GM18907 (cell line): ENCODE results near the gene NBEA.

Source experiments
- ATAC-seq: cut with Tn5 transposase; IDR thresholded peaks from one replicate; pipeline ENCODE4 v1.9.1; 2021; ENCODE audit warnings: mild to moderate bottlenecking, moderate library complexity; ENCODE audit not compliant: unreplicated experiment

Gene NBEA

GRCh38 chr13:35554972-35555623 lies 613.0 kb downstream of the NBEA start:
- ATAC-seq: no peak

GRCh38 chr13:35557475-35557874 lies 615.4 kb downstream of the NBEA start:
- peak; percentile 63 for ATAC-seq

- no peak for ATAC-seq
Observed at GRCh38 chr13:35561540-35561939, 619.5 kb downstream of the NBEA start.

- ATAC-seq: no peak
Observed at GRCh38 chr13:35565273-35565672, 623.2 kb downstream of the NBEA start.

GRCh38 chr13:35566340-35566739 lies 624.3 kb downstream of the NBEA start:
- ATAC-seq: peak; percentile 81

GRCh38 chr13:35567406-35567980 lies 625.4 kb downstream of the NBEA start:
- no peak for ATAC-seq

- ATAC-seq: no peak
Observed at GRCh38 chr13:35573639-35574038, 631.6 kb downstream of the NBEA start.

- no peak for ATAC-seq
Observed at GRCh38 chr13:35592457-35592856, 650.4 kb downstream of the NBEA start.

GRCh38 chr13:35593651-35594050 lies 651.6 kb downstream of the NBEA start:
- no peak for ATAC-seq

- no peak for ATAC-seq
Observed at GRCh38 chr13:35594096-35594495, 652.0 kb downstream of the NBEA start.

- ATAC-seq: no peak
Observed at GRCh38 chr13:35595181-35595580, 653.1 kb downstream of the NBEA start.

- no peak for ATAC-seq
Observed at GRCh38 chr13:35596321-35597030, 654.4 kb downstream of the NBEA start.

GRCh38 chr13:35597451-35597850 lies 655.4 kb downstream of the NBEA start:
- no peak for ATAC-seq

GRCh38 chr13:35598233-35598632 lies 656.2 kb downstream of the NBEA start:
- no peak for ATAC-seq

- ATAC-seq: no peak
Observed at GRCh38 chr13:35598790-35599369, 656.8 kb downstream of the NBEA start.

GRCh38 chr13:35599384-35599783 lies 657.3 kb downstream of the NBEA start:
- ATAC-seq: no peak

- ATAC-seq: no peak
Observed at GRCh38 chr13:35600137-35600536, 658.1 kb downstream of the NBEA start.

GRCh38 chr13:35603593-35604285 lies 661.7 kb downstream of the NBEA start:
- ATAC-seq: no peak

- no peak for ATAC-seq
Observed at GRCh38 chr13:35614666-35615065, 672.6 kb downstream of the NBEA start.

- ATAC-seq: no peak
Observed at GRCh38 chr13:35617420-35617819, 675.4 kb downstream of the NBEA start.

- no peak for ATAC-seq
Observed at GRCh38 chr13:35618565-35619083, 676.6 kb downstream of the NBEA start.
